B cell (primary cell): ENCODE results near the gene CGRRF1. TPM values are rescaled to one million over a fixed set of nuclear protein-coding genes. Genes with fewer than 3 reads are reported as not detected.

Source experiments
- ATAC-seq: fragments of 200-7000 bp; cut with Tn5 transposase; one replicate; pipeline ENCODE4 v1.10.0; 2021; ENCODE audit warnings: low read depth, mild to moderate bottlenecking, moderate number of reproducible peaks, moderate library complexity
- CTCF ChIA-PET: fragments of 350-600 bp; sonication (Branson Sonifier 250); formaldehyde crosslinking; loops from one replicate; lab custom pipeline; 2021; ENCODE audit warnings: antibody characterized with exemption, inconsistent platforms; lab: Charles Lee
- POLR2A ChIA-PET: fragments of 350-600 bp; sonication (Branson Sonifier 250); formaldehyde crosslinking; loops from one replicate; lab custom pipeline; 2021; ENCODE audit warnings: antibody characterized with exemption; lab: Charles Lee
- DNase-seq: peaks from one replicate; pipeline ENCODE4 v3.0.0; 2013
- H2AFZ ChIP-seq: 2 replicates; pipeline ENCODE4 v1.6.1; 2012; ENCODE audit warnings: mild to moderate bottlenecking, low read depth, low read length; ENCODE audit not compliant: insufficient read depth, poor library complexity, severe bottlenecking
- H3K27ac ChIP-seq, 2 donors: 1 replicate in 1 of 2; 2 replicates in 1 of 2; pipeline ENCODE4 v1.5.1; 2012 to 2013; ENCODE audit warnings: low read length in 2 of 2, mild to moderate bottlenecking in 2 of 2, moderate library complexity in 1 of 2
- H3K27me3 ChIP-seq, 4 experiments: fragments of 200-600 bp in 1 of 4; sonication (generic) in 1 of 4; replicated peaks in 1 of 4; 1 replicate in 2 of 4; 2 replicates in 2 of 4; pipeline versions ENCODE4 v1.6.1 to v1.7.0; 2013 to 2016; ENCODE audit warnings: low read length in 3 of 4, mild to moderate bottlenecking in 2 of 4, mixed read lengths in 1 of 4, moderate library complexity in 1 of 4; ENCODE audit not compliant: insufficient read depth in 4 of 4, control insufficient read depth in 3 of 4; ENCODE audit errors: control extremely low read depth in 1 of 4
- H3K36me3 ChIP-seq, 2 experiments: replicated peaks in 1 of 2; 1 replicate in 1 of 2; 2 replicates in 1 of 2; pipeline versions ENCODE4 v1.6.1 to v1.7.1; 2013; ENCODE audit warnings: low read length in 1 of 2; ENCODE audit not compliant: insufficient read depth in 2 of 2, control insufficient read depth in 1 of 2; ENCODE audit errors: control extremely low read depth in 1 of 2, extremely low read depth in 1 of 2
- H3K4me1 ChIP-seq, 2 donors: fragments of 200-600 bp in 1 of 2; sonication (generic) in 1 of 2; 1 replicate in 1 of 2; 2 replicates in 1 of 2; pipeline versions ENCODE4 v1.5.1 to v1.6.1; 2013 to 2017; ENCODE audit warnings: low read length in 2 of 2; ENCODE audit not compliant: control insufficient read depth in 2 of 2, insufficient read depth in 2 of 2
- H3K4me2 ChIP-seq: replicated peaks from 2 replicates; pipeline ENCODE3; 2012; ENCODE audit warnings: mild to moderate bottlenecking, low read depth, low read length; ENCODE audit not compliant: poor library complexity, severe bottlenecking
- H3K4me3 ChIP-seq, 5 experiments: fragments of 200-600 bp in 1 of 5; sonication (generic) in 1 of 5; 1 replicate in 3 of 5; 2 replicates in 2 of 5; pipeline versions ENCODE4 v1.5.1 to v1.7.0; 2011 to 2016; ENCODE audit warnings: low read length in 4 of 5, mild to moderate bottlenecking in 4 of 5, low read depth in 2 of 5, control low read depth in 1 of 5, moderate library complexity in 1 of 5; ENCODE audit not compliant: insufficient read depth in 1 of 5; ENCODE audit errors: control extremely low read depth in 1 of 5, extremely low read depth in 1 of 5
- H3K79me2 ChIP-seq: fragments of 200-600 bp; sonication (generic); one replicate; pipeline ENCODE4 v1.6.0; 2016; ENCODE audit warnings: low read length; ENCODE audit not compliant: control insufficient read depth, insufficient read depth
- H3K9ac ChIP-seq: fragments of 200-600 bp; sonication (generic); 2 replicates; pipeline ENCODE4 v1.6.1; 2017; ENCODE audit warnings: mild to moderate bottlenecking, low read length, moderate library complexity
- H3K9me3 ChIP-seq, 3 donors: one replicate each; pipeline versions ENCODE4 v1.6.1 to v1.7.1; 2013; ENCODE audit warnings: low read length in 2 of 3; ENCODE audit not compliant: control insufficient read depth in 2 of 3, insufficient read depth in 1 of 3; ENCODE audit errors: control extremely low read depth in 1 of 3
- H4K20me1 ChIP-seq: 2 replicates; pipeline ENCODE4 v1.6.0; 2012; ENCODE audit warnings: mild to moderate bottlenecking, low read length; ENCODE audit not compliant: insufficient read depth, control insufficient read depth, poor library complexity, severe bottlenecking
- H3K27ac Mint-ChIP-seq: one replicate; pipeline ENCODE4 v1.8.0; 2021; ENCODE audit warnings: mixed read lengths
- H3K27me3 Mint-ChIP-seq: one replicate; pipeline ENCODE4 v1.8.0; 2021; ENCODE audit warnings: mixed read lengths
- H3K4me1 Mint-ChIP-seq: one replicate; pipeline ENCODE4 v1.8.0; 2021; ENCODE audit warnings: mixed read lengths
- H3K4me3 Mint-ChIP-seq: one replicate; pipeline ENCODE4 v1.8.0; 2021; ENCODE audit warnings: mixed read lengths
- H3K9me3 Mint-ChIP-seq: one replicate; pipeline ENCODE4 v1.8.0; 2022; ENCODE audit warnings: mixed read lengths; ENCODE audit not compliant: insufficient read depth
- CTCF ChIP-seq: fragments of 200-600 bp; IDR thresholded peaks from one replicate; pipeline ENCODE4 v1.8.0; 2022; ENCODE audit warnings: antibody characterized with exemption, mild to moderate bottlenecking
- EZH2 ChIP-seq: IDR thresholded peaks from 2 replicates; pipeline ENCODE4 v1.6.1; 2012; ENCODE audit warnings: borderline replicate concordance, low read depth, mild to moderate bottlenecking, moderate library complexity, low read length; ENCODE audit not compliant: insufficient read depth, poor library complexity, severe bottlenecking
- WGBS: methylation state at CpG from one replicate; pipeline ENCODE4 v1.1.5; 2013; ENCODE audit warnings: missing lambda C conversion rate; ENCODE audit not compliant: insufficient coverage; 5-methylcytosine and 5-hydroxymethylcytosine counted together
- intact Hi-C: fragments of 100-400 bp; cut with micrococcal nuclease; formaldehyde crosslinking; loops from one replicate; pipeline ENCODE4 v1.10.0; 2022
- polyA plus RNA-seq: library from polyadenylated mRNA; depleted of rRNA; stranded (reverse); fragments of >200 nt; gene quantifications from 2 replicates; pipeline ENCODE4 v1.2.3, GENCODE V29; 2012
- total RNA-seq, 2 donors: library from RNA; stranded (reverse); fragments of 120-200 nt in 1 of 2; gene quantifications; 1 replicate in 1 of 2; 2 replicates in 1 of 2; pipeline versions ENCODE4 v1.2.3 to v1.2.4, GENCODE V29; 2013 to 2022

Gene CGRRF1
- total and polyA plus RNA-seq, 2 donors (not counting 1 experiment from before 2014, with no cell fraction given) = 10.0 to 15.8 TPM

- Mint-ChIP-seq H3K27ac (no peak overlapping the region), H3K4me3 (no peak overlapping the region), H3K27me3 (no peaks in the 10 kb centered on the region), H3K9me3 (peaks cover 7% of the 10 kb centered on the region), H3K4me1 (peaks cover 8% of the 10 kb centered on the region)
- 96% methylated on average over 4 of the region's 4 CpGs for WGBS
- ATAC-seq (no peak), DNase-seq (no peak)
- H3K9me3 ChIP-seq = peaks cover 0 to 10% (median 0%) of the 10 kb centered on the region in 3 donors
- H3K27ac ChIP-seq = no peak overlapping the region
- TF ChIP-seq CTCF = no peak
- no peak for TF ChIP-seq EZH2
- H3K27me3 ChIP-seq = no peaks in the 10 kb centered on the region
- no peak overlapping the region for H3K4me2 ChIP-seq
- no peaks in the 10 kb centered on the region for H3K79me2 ChIP-seq
- H4K20me1 ChIP-seq = no peaks in the 10 kb centered on the region
- no peaks in the 10 kb centered on the region for H3K4me1 ChIP-seq
- no peak overlapping the region for H2AFZ ChIP-seq
- ChIA-PET CTCF (no interaction called here), POLR2A (no interaction called here)
- intact Hi-C loops = no loop called here
- H3K36me3 ChIP-seq = peaks cover 0 to 10% of the 10 kb centered on the region in 2 experiments
- no peak overlapping the region for H3K9ac ChIP-seq
- no peak overlapping the region for H3K4me3 ChIP-seq
Observed at GRCh38 chr14:54471641-54472040, 38.1 kb upstream of the CGRRF1 start.

- intact Hi-C loops = no loop called here
- CTCF ChIA-PET = no interaction called here
- Histone ChIP-seq H2AFZ (no peak overlapping the region), H3K4me2 (no peak overlapping the region), H3K4me1 (no peaks in the 10 kb centered on the region), H3K9me3 (peaks cover 0 to 4% (median 0%) of the 10 kb centered on the region in 3 donors), H3K9ac (no peak overlapping the region), H4K20me1 (no peaks in the 10 kb centered on the region), H3K36me3 (peaks cover 0 to 10% of the 10 kb centered on the region in 2 experiments), H3K27me3 (no peaks in the 10 kb centered on the region), H3K27ac (no peak overlapping the region), H3K4me3 (no peak overlapping the region), H3K79me2 (no peaks in the 10 kb centered on the region)
- Mint-ChIP-seq H3K4me3 (no peak overlapping the region), H3K27me3 (no peaks in the 10 kb centered on the region), H3K4me1 (peaks cover 9% of the 10 kb centered on the region), H3K9me3 (peaks cover 5% of the 10 kb centered on the region), H3K27ac (no peak overlapping the region)
- POLR2A ChIA-PET = no interaction called here
- DNase-seq (no peak), ATAC-seq (no peak)
- TF ChIP-seq CTCF (no peak), EZH2 (no peak)
- no CpG with 5 or more reads among the region's 4 CpGs for WGBS
Observed at GRCh38 chr14:54472315-54472714, 37.4 kb upstream of the CGRRF1 start.
